DLD1 (cell line): ENCODE data around the gene LTBP2.

Experiments used
- in situ Hi-C: cut with HindIII; loops from 2 replicates; pipeline ENCODE4 v1.10.0; 2017; ENCODE audit warnings: low sequenced_read_pairs

The LTBP2 gene

DNA sequence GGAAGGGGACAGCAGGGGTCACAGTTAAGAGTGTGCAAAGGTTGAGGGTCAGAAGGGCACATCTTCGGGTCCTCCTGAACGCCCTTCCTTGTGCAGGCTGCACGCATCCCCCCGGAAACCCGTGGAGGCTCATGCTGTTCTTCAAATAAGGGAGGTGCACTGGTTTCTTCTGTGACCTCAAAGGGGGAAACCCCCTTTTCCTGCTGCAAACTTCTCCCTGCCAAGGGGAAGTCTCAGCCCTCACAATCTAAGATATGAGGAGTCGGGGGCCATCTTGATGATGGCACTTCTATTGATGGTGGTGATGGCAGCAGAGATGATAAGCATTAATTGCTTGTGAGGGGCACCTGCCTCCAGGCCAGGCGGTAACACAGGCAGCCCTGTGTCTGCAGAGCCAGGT lies 78.5 kb downstream of the LTBP2 start:
- in situ Hi-C loops = no loop called here

DNA sequence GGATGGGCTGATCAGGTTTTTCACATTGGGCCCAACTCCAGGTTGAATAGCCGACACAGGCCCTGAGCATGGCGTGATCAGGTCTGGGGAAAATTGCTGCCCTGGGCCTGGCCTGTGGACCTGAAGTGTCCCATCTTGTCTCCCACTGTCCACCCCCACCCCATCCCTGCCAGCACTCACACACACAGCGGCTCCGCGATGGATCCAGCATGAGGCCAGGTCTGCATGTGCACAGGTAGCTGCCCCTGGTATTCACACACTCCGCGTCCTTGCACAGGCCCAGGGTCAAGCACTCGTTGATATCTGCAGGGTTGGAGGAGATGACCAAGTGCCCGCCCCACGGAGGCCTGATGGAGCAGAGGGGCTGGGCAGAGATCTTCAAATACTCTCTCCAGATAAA lies 79.8 kb downstream of the LTBP2 start:
- in situ Hi-C loops = no loop called here

DNA sequence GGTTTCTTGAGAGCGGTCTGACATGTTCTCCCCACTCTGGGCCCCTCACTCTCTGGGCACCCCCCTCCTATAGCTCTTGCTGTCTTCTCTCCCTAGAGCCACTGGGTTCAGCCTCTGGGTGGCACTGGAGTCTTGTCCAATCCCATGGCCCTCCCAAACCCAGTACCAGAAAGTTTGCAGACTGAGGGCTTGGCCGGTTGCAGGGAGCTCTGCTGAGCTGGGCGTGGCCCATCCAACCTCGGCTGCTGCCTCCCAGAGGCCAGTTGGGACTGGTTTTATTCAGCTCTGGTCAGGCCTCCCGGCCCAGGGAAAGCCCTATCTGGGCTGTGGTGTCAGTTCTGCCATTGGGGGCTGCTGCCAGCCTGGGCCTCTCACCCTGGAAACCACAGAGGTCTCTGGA lies 80.6 kb downstream of the LTBP2 start:
- in situ Hi-C loops = no loop called here

DNA sequence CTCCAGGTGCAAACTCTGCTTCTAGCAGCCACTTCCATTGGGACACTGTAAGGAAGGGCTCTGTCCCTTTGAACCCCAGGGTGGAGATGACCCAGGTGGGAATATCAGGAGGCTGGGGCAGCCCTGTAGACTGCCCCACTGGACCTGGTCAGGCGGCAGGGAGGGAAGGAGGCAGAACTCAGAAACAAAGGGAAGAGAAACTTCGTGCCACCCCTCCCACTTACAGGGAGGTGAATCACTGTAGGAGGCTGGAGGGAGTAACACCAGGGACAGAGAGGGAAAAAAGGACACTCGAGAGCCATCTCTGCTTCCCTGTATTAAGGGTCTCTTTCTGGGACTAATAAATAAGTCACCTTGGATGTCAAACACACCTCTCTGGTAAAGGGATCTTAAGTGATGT lies 81.0 kb downstream of the LTBP2 start:
- in situ Hi-C loops = no loop called here

DNA sequence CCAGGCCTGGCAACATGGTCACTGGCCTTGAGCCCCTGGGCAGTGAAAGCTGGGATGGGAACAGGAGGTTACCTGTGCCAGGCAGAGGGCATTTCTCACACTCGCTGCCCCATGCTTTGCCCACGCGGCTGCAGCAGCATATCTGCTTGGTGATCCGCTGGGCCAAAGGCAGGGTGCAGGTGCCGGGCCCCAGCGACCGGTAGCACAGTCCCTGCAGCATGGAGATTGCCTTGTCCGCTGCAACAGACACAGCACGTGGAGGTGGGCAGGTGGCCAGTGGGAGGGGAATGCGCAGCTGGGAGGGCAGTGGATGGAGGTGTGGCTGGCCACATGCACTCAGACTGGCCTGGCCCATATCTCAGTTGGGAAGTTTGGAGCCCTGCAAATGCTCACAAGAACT lies 83.2 kb downstream of the LTBP2 start:
- in situ Hi-C loops = no loop called here

DNA sequence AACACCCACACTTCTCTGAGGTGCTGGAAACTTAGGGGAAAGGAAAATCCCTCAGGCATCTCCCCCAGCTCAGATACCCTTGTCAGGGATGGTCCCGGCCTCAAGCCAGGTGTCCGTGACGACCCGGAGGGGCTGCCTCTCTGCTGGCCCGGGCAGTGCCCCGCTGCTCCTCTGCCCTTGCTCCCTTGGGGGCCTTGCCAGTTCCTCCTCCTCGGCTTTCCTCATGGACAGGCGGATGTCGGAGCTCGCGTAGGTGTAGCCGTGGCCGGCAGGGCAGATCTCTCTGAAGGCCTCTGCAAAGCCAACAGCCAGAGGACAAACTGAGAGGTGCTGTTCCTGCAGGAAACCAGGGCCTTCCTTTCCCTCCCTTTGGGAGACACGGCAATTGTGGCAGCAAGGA lies 83.6 kb downstream of the LTBP2 start:
- in situ Hi-C loops = no loop called here

DNA sequence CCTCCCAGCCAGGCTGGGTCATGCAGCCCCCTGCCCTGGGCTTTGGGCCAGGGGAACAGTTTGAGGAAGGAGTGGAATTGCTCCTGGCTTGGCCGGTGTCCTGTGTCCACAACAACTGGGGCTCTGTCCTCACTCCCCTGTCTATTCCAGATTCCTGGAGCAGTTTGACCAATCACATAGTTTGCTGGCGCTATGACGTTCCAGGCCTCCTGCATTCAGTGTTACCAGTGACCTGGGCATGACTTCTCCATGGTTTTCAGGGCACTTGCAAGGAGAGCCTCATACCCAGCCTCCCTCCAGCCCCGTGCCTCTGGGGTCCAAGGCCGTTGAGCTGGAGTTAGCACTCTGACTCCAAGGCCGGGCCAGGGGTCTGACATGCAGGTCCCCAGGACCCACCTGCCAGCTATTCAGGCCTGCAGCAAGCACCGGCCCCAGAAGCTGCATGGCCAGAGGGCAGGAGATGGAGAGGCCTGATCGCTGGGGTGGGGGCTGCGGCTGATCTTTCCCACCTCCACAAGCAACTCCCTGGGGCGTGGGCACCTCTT lies 84.2 kb downstream of the LTBP2 start:
- in situ Hi-C loops = no loop called here

DNA sequence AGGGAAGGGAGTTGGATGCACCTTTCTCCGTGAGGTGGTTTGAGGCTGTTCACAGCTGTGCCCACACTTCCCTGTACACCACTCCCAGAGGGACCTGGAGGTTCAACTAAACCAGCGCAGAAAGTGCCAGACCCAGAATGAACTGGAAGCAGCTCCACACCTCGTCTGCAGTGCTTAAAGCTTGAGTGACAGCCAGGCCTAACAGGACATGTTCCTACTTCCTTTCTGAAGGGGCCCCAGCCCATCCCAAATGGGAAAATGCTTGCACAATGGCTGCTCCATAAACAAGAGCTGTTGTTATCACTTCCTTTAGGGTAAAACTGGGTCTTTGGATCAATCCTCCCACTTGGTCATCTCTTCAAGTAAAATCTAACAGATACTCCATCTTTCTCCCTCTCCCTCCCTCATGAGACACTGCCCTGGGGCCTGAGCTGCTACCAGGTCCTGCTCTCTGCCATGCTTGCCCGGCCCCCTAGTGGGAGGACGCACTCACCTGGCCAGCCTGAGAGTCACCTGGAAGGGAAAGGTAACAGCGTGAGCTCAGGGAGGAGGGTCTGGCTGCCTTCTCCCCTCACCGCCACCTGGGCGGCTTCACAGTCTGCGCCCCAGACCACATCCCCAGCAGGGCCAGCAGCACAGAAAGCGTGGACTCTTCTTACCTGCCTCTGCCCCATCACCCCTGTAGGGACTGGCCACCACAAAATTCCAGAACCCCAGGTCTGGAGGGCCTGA lies 85.0 kb downstream of the LTBP2 start:
- in situ Hi-C loops = no loop called here

DNA sequence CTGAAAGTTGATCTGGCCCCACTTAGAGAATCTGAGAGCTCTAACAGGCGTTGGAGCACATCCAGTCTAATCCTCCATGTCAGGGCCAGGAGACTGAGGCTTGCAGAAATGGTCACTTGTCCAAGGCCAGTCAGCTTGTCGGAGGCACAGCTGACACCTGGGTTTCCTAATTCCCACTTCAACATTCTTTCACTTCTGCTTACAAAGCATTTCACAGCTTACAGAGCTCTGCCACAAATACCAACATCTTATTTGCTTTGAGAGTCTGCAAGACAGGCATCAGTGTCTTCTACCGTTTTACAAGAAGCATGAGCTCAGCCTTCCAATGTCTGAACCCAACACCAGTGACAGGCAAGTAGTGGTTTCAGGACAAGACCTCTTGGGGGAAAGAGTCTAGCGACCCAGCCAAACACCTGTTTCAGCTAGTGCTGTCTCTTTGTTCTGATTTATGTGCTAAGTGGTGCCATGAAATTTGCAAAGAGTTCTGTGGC lies 86.6 kb downstream of the LTBP2 start:
- in situ Hi-C loops = no loop called here

DNA sequence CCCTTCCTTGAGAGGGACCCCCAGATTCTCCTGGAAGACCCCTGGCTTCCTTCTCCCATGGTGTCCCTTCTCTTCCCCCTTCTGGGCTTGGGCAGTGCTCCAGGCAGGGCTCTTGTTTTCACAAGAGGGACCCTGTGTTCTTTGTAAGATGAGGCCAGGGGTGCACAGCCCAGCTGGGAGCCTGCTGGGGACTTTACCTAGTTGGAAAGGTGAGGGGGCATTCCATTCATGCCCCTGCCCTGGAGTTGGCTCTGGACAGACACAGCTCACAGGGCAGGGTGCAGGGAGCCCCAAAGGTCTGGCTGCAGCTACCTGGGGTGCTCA lies 87.3 kb downstream of the LTBP2 start:
- in situ Hi-C loops = no loop called here

DNA sequence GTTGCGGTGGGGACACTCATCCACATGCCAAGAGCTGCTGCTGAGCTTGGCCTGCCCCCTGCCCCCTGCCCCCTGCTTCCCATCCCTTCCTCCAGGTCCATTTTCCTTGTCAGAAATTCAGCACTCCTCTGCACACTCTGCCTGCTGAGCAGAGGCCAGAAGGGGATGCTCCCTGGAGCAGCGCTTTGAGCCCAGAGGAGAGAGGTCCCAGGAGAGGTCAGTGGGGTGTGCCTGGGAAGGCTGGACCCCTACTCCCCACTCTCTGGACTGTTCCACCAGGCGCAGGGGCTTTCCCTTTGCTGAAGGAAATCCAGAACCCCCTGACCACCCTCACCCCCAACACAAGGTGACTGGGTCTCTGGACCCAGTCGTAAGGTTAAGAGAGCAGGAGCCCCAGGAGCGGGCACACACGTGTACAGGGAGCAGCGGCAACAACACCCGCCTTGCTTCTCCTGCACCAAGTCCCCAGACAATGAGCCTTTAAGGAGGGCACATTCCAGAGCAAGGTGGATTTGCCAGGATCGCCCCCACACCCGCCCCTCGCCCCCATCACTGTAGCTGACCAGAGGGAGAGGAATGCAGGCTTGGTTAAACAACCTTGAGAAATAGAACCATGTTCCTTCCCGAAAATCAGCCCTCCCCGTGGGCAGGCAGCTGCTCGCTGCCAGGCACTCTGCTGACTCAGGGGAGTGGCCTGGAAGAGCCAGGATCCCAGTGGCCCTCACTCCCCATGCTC lies 87.8 kb downstream of the LTBP2 start:
- in situ Hi-C loops = no loop called here

DNA sequence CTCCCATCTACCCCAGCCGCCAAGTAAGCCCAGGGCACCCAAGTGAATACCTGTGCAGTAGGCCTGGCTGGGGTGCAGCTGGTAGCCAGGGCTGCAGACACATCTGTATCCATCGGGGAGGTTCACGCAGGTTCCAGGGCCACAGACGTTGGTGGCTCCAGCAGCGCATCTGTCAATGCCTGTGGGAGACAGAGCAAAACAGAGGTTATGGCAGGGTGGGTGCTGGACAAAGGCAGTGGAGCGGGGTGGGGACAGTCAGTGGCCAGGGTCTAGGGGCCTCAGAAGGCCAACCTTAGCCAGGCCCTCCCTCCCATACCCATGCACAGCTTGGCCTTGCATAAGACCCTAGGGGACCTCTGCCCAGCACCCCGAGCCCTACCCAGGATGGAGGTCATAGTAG lies 89.3 kb downstream of the LTBP2 start:
- in situ Hi-C loops = no loop called here

DNA sequence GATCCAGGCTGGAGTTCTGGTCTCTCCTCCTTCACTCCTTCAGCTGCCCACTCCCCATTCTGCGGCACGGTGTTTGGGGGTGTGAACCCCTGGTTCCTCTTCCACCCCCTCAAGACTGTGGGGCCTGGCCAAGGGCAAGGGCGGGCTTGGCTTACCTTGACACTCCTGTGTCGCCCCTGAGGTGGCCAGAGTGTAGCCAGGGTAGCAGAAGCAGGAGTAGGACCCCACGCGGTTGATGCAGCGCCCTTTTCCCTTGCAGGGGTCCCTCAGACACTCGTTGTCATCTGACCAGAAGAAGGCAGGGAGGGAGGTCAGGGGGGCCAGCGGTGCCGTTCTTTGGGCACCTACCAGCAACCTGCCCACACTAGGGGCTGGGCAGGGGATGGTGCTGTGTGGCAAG lies 90.3 kb downstream of the LTBP2 start:
- in situ Hi-C loops = no loop called here

DNA sequence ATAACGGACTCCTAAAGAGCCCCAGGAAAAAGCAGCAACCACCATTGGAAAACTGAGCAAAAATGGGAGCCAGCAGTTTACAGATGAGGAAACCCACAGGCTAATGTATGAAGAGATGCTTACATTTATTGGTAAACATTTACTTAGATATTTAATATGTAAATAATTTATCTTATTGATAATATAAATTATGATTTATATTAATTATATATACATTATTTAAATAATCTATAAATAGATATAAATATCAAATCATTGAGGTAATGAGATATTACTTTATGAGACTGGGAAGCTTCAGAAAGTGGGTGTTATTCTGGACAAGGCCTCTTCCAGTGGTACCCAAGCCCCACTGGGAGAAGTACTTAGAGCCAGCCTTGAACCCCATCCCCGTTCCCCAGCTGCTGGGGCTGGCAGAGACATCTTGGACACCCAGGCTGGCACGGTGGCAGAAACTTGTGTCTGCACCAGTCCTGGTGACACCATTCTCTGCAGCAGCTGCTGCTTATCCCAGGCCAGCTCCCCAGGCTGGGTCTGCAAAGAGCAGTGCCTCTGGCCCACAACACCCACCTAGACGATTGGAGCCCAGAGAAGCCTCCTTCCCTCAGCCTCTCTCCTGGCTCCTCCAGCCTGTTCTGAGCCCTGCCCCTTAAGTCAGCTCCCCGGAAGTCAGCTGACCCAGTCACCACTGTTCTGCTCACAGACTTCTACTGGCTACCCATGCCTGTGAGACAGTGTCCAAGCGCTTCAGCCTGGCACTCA lies 92.5 kb downstream of the LTBP2 start:
- in situ Hi-C loops = no loop called here

DNA sequence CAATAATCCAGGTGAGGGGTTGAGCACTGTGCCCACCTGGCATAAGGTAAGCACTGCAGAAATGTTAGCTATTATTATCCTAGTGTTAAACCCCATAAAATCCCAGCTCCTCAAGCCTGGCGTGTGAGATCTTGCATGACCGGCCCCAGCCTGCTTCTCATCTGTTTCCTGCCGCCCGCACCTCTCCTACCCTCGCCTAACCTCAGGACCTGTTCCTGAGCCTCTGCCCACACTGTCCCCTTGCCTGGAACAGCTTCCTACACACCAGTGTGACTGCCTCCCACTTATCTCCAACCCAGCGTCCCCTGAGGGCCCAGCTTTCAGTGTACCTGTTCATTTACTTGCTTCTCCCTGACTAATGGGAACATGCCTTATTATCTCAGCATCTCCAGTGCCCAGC lies 93.8 kb downstream of the LTBP2 start:
- in situ Hi-C loops = no loop called here

DNA sequence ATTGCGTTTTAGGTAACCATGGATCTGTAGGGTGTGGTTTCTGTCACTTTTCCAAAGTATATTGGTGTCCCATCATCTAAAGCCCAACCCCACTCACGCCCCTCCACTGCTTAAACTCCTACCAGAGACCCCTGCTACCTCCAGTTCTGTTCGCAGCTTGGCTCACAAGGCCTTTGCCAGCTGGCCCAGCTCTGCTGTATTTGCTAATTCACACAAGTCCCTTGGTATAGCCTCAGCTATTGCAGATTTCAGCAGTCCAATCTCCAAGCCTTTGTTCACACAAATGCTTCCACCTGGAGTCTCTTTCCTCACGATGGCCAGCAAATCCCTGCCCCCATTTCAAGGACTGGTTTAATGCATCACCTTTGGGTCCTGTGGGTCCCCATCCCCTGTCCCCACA lies 94.3 kb downstream of the LTBP2 start:
- in situ Hi-C loops = no loop called here

DNA sequence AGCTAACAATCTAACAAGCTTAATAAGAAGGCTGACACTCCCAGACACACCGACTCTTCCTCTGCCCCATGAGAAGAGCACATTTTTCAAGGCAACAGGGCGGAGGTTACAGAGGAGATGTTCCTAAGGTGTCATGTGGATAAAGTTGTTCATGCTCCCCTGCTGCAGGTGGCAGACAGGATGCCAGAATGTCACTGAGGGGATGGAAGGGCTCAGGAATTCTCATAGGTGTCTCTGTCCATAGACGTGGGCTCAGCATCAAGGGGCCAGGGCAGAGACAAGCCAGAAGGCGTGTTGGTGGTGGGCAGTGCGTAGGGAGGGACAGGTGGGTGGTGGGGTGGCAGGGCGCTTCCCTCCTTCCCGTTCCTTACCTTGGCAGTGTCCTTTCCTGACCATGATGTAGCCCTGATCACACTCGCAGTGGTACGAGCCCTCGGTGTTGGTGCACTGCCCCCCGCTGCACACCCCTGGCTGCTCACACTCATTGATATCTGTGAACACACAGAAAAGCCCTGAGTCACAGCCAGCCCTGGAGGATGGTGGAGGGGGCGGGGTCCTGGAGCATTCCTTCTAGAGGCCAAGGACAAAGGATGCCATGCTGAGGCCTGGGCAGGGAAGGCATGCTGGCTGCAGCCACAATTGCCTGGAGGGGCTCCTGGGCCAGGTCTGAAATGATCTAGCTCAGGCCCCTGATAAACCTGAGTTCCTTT lies 95.4 kb downstream of the LTBP2 start:
- in situ Hi-C loops = no loop called here

DNA sequence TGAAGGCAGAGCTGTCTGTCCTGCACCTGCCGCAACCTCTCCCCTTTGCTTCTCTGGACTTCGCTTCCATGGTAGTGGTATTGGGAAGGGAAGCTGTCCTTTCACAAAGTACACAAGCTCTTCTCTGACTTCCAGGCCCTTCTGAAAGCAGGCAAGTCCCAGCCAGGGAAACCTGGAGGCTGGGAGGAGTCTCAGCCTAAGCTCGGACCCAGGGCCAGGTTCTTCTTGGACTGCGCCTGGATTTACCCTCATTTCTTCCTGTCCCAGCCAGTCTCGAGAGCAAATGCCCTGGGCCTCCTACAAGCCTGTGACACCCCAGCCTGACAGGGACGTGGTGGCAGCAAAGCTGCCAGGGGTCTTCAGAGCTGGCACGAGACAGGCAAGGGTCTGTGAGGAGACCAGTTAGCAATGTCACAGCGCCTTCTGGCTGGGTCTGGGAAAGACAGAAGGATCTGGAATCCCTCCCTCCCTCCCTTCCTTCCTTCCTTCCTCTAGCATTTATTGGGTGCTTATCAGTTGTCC lies 96.1 kb downstream of the LTBP2 start:
- in situ Hi-C loops = no loop called here

DNA sequence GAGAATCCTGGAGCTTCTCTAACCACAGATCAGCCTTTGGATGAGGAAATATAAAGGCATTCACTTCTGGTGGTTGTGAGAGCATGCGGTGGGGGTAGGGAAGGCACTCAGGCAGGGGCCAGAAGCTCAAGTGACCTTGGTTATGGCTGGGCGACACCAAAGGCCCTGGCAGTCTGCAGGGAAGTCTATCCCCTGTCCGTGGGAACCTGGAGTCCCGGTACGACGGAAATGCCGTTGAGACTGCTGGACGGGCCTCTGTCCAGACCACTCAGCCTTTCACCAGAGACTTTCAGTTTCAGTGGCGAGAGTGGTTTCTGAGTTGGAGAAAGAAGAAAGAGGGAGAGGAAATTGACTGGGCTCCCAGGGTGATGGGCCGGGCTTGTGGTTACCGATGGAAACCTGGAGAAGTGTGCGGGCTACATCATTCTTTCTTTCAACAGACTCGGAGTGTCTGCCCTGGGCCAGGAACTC lies 97.5 kb downstream of the LTBP2 start:
- in situ Hi-C loops = loop anchor here (5.0 kb wide), 2 partner anchors 77 to 222 kb away; no protein-coding TSS in a partner anchor
